Lung (tissue), 12 donors: Measurements from ENCODE around the gene MSL3. TPM values are rescaled to one million over a fixed set of nuclear protein-coding genes. Genes with fewer than 3 reads are reported as not detected.

Experiments used
- ATAC-seq: fragments of 200-7000 bp; cut with Tn5 transposase; one replicate; pipeline ENCODE4 v1.9.1; 2020; ENCODE audit warnings: moderate number of reproducible peaks; ENCODE audit not compliant: insufficient read depth, low FRiP score
- DNase-seq, 3 donors: peaks; one replicate each; pipeline ENCODE4 v3.0.0-alpha.2; 2013 to 2017
- H3K27ac ChIP-seq, 2 donors: one replicate each; pipeline ENCODE4 v1.5.1; 2013; ENCODE audit warnings: mild to moderate bottlenecking in 2 of 2, moderate library complexity in 2 of 2, control low read depth in 1 of 2, inconsistent platforms in 1 of 2, low read depth in 1 of 2, low read length in 1 of 2
- H3K27me3 ChIP-seq, 3 donors: one replicate each; pipeline ENCODE4 v1.5.1; 2013; ENCODE audit warnings: low read length in 2 of 3; ENCODE audit not compliant: control insufficient read depth in 3 of 3, insufficient read depth in 3 of 3
- H3K36me3 ChIP-seq, 4 donors: one replicate each; pipeline ENCODE4 v1.5.1; 2013; ENCODE audit warnings: low read length in 4 of 4, mild to moderate bottlenecking in 1 of 4, moderate library complexity in 1 of 4; ENCODE audit not compliant: control insufficient read depth in 4 of 4, insufficient read depth in 4 of 4
- H3K4me1 ChIP-seq, 5 donors: one replicate each; pipeline ENCODE4 v1.5.1; 2013; ENCODE audit warnings: low read length in 5 of 5, mild to moderate bottlenecking in 2 of 5, moderate library complexity in 1 of 5; ENCODE audit not compliant: control insufficient read depth in 5 of 5, insufficient read depth in 5 of 5
- H3K4me3 ChIP-seq: one replicate; pipeline ENCODE4 v1.5.1; 2013; ENCODE audit warnings: mild to moderate bottlenecking, control low read depth, moderate library complexity
- H3K9ac ChIP-seq, 2 donors: one replicate each; pipeline ENCODE4 v1.5.1; 2013; ENCODE audit warnings: low read length in 2 of 2, control low read depth in 1 of 2; ENCODE audit not compliant: insufficient read depth in 1 of 2
- H3K9me3 ChIP-seq, 4 donors: one replicate each; pipeline ENCODE4 v1.5.1; 2013; ENCODE audit warnings: low read length in 3 of 4, mild to moderate bottlenecking in 1 of 4, moderate library complexity in 1 of 4; ENCODE audit not compliant: control insufficient read depth in 4 of 4, insufficient read depth in 3 of 4
- WGBS, 2 donors: extraction: QIAGEN DNeasy Blood & Tissue Kit; methylation state at CpG; one replicate each; pipeline ENCODE4 v1.1.7; 2013; 5-methylcytosine and 5-hydroxymethylcytosine counted together
- polyA plus RNA-seq, 2 donors: library from polyadenylated mRNA; stranded (reverse); fragments of 200-250 nt; gene quantifications; one replicate each; pipeline ENCODE4 v1.2.1, GENCODE V29; 2013
- total RNA-seq, 2 donors: library from RNA; depleted of rRNA in 1 of 2; stranded (reverse); fragments of >200 nt in 1 of 2; gene quantifications; one replicate each; pipeline ENCODE4 v1.2.1, GENCODE V29; 2014 to 2021
- TF ChIP-seq, protein P1 (sequence below): IDR thresholded peaks from 2 replicates; pipeline ENCODE4 v1.5.1; 2012; ENCODE audit warnings: mild to moderate bottlenecking; ENCODE audit errors: control extremely low read depth, extremely low read depth
- donor health status: control.
- donor health status: control.
- donor health status: Bipolar disorder and iron deficiency.
- donor health status: healthy.
- donor health status: DM: yes; HTN: yes; CAD: no.

The MSL3 gene
- total and polyA plus RNA-seq, 4 donors, result 28.2 to 39.7 (median 33.0) TPM

DNA sequence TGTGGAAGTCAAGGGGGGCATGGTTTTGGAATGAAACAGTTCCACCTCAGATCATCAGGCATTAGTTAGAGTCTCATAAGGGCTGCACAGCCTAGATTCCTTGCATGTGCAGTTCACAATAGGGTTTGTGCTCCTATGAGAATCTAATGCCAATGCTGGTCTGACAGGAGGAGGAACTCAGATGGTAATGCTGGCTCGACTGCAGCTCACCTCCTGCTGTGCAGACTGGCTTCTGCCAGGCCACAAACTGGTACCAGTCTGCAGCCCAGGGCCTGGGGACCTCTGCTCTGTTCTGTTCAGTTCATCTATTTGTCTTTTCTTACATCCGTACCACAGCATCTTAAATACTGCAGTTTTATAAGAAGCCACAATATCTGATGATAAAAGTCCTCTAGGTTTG is 12.2 kb upstream of the MSL3 start:
- H3K9ac ChIP-seq, result no peak overlapping the region
- H3K27ac ChIP-seq, result no peak overlapping the region
- no peaks in the 10 kb centered on the region for H3K36me3 ChIP-seq
- H3K4me3 ChIP-seq, result no peak overlapping the region
- TF ChIP-seq, protein P1, sequence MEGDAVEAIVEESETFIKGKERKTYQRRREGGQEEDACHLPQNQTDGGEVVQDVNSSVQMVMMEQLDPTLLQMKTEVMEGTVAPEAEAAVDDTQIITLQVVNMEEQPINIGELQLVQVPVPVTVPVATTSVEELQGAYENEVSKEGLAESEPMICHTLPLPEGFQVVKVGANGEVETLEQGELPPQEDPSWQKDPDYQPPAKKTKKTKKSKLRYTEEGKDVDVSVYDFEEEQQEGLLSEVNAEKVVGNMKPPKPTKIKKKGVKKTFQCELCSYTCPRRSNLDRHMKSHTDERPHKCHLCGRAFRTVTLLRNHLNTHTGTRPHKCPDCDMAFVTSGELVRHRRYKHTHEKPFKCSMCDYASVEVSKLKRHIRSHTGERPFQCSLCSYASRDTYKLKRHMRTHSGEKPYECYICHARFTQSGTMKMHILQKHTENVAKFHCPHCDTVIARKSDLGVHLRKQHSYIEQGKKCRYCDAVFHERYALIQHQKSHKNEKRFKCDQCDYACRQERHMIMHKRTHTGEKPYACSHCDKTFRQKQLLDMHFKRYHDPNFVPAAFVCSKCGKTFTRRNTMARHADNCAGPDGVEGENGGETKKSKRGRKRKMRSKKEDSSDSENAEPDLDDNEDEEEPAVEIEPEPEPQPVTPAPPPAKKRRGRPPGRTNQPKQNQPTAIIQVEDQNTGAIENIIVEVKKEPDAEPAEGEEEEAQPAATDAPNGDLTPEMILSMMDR, result no peak
- H3K4me1 ChIP-seq, result no peaks in the 10 kb centered on the region
- H3K9me3 ChIP-seq, result no peaks in the 10 kb centered on the region
- no peak for DNase-seq
- H3K27me3 ChIP-seq, result peaks cover 0 to 21% (median 9%) of the 10 kb centered on the region in 3 donors
- 66 to 70% methylated on average over 2 of the region's 2 CpGs for WGBS, 2 donors
- ATAC-seq, result no peak

GRCh38 chrX:11750046-11750445 is 8.0 kb upstream of the MSL3 start:
- WGBS, 2 donors, result 37 to 44% methylated on average over 4 of the region's 4 CpGs
- Histone ChIP-seq H3K9me3 (no peaks in the 10 kb centered on the region), H3K27me3 (peaks cover 0 to 16% (median 5%) of the 10 kb centered on the region in 3 donors), H3K9ac (no peak overlapping the region), H3K4me1 (no peaks in the 10 kb centered on the region), H3K36me3 (no peaks in the 10 kb centered on the region), H3K27ac (no peak overlapping the region), H3K4me3 (no peak overlapping the region)
- TF ChIP-seq, protein P1, result no peak
- no peak for ATAC-seq
- peak in 2 of 3 donors; percentile 29 to 51 for DNase-seq

- no peak overlapping the region for H3K27ac ChIP-seq
- no peak for ATAC-seq
- 68 to 78% methylated on average over 4 of the region's 4 CpGs for WGBS, 2 donors
Measured at GRCh38 chrX:11750694-11751093, 7.3 kb upstream of the MSL3 start.

More at GRCh38 chrX:11750694-11751093, 7.3 kb upstream of the MSL3 start:
- no peak for DNase-seq
- Histone ChIP-seq H3K4me3 (no peak overlapping the region), H3K36me3 (no peaks in the 10 kb centered on the region), H3K9ac (no peak overlapping the region), H3K27me3 (peaks cover 0 to 13% (median 6%) of the 10 kb centered on the region in 3 donors), H3K9me3 (no peaks in the 10 kb centered on the region), H3K4me1 (no peaks in the 10 kb centered on the region)
- TF ChIP-seq, protein P1, result no peak
